22Rv1 (cell line): ENCODE results near the gene APOL5.
"Not testable (repeated sequence)": the region's sequence is repeated elsewhere in the genome, so short reads cannot be mapped to it uniquely, and the experiment has no call there.

Experiments
- H3K27ac ChIP-seq: fragments of 450-650 bp; 2 replicates; pipeline ENCODE4 v1.5.1; 2017
- ZFX ChIP-seq: fragments of 450-650 bp; IDR thresholded peaks from 2 replicates; pipeline ENCODE4 v1.6.1; 2017; ENCODE audit warnings: antibody characterized with exemption, borderline replicate concordance
- TF ChIP-seq, protein P1 (sequence below): fragments of 450-650 bp; IDR thresholded peaks from 2 replicates; pipeline ENCODE4 v1.5.1; 2017; ENCODE audit warnings: mild to moderate bottlenecking

The APOL5 gene

DNA sequence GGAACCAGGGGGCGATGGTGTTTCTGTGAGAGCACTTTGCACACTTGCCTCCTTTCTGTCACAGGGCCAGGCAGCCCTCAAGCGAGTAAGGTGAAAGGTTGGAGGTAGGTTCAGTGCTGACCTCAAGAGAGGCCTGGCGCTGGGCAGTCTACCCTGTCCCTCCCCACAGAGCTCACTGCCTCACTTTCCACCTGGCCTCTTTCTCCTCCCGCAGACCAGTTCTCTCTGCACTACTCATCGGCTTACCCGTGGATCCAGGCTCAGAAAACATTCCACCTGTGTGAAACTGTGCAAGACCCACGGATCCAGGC is 16.8 kb downstream of the APOL5 start:
- TF ChIP-seq, protein P1, sequence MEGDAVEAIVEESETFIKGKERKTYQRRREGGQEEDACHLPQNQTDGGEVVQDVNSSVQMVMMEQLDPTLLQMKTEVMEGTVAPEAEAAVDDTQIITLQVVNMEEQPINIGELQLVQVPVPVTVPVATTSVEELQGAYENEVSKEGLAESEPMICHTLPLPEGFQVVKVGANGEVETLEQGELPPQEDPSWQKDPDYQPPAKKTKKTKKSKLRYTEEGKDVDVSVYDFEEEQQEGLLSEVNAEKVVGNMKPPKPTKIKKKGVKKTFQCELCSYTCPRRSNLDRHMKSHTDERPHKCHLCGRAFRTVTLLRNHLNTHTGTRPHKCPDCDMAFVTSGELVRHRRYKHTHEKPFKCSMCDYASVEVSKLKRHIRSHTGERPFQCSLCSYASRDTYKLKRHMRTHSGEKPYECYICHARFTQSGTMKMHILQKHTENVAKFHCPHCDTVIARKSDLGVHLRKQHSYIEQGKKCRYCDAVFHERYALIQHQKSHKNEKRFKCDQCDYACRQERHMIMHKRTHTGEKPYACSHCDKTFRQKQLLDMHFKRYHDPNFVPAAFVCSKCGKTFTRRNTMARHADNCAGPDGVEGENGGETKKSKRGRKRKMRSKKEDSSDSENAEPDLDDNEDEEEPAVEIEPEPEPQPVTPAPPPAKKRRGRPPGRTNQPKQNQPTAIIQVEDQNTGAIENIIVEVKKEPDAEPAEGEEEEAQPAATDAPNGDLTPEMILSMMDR: no peak
- no peak for TF ChIP-seq ZFX
- H3K27ac ChIP-seq: no peak overlapping the region

DNA sequence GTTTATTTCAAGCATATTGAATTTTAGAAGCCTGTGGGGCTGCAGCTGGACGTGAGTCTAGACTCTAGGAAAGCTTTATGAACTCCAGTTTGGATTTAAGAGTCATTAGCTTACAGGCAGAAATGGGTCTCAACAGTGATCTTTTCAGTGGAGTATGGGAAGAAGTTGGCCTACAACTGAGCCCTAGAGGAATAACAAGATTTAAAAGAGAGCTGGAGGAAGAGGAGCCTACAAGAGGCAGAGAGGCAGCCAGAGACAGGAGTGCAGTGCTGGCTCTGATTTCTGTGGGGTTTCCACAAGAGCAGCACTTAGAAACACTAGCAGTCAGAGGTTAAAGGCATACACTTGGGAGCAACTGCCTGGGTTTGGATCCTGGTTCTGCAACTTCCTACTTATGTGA is 17.9 kb downstream of the APOL5 start:
- no peak overlapping the region for H3K27ac ChIP-seq
- TF ChIP-seq ZFX: no peak
- TF ChIP-seq, protein P1: no peak

DNA sequence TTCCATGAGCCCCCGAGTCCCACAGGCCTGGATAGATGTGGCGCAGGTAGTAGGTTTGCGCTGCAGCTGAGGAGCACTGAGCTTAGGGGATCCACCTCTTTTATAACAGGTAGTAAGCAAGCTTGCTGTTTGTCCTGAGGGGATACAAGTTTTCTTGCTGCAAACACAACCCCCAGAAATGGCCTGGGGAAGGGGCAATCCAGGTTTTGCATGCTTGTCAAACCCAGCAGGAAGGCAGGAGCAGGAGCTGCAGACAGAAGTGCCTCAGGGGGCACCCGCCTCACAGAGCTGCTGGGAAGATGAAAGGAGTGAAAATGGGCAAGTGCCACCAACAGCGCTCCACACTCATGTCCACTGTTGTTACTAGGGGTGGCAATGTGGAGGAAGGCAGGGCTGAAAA is 18.5 kb downstream of the APOL5 start:
- TF ChIP-seq ZFX: no peak
- TF ChIP-seq, protein P1: no peak
- H3K27ac ChIP-seq: no peak overlapping the region

DNA sequence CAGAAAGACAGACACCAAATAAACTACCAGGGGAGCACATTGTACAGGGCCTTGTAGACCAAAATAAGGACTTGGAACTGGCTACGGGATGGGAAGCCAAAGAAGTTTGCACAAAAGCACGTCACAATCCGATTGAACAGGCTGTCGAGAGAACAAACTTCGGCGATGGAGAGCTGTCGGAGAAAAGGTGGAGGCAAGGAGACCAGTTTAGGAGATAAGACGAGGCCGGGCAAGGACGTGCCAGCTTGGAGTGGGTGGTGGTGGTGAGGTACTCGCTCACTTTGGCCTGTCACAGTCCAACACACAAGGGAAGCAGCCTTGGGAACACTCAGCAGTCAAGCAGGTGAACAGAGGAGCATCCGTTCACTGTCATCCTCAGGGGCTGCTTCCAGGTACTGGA is 19.0 kb downstream of the APOL5 start:
- H3K27ac ChIP-seq: no peak overlapping the region
- TF ChIP-seq, protein P1: no peak
- no peak for TF ChIP-seq ZFX

DNA sequence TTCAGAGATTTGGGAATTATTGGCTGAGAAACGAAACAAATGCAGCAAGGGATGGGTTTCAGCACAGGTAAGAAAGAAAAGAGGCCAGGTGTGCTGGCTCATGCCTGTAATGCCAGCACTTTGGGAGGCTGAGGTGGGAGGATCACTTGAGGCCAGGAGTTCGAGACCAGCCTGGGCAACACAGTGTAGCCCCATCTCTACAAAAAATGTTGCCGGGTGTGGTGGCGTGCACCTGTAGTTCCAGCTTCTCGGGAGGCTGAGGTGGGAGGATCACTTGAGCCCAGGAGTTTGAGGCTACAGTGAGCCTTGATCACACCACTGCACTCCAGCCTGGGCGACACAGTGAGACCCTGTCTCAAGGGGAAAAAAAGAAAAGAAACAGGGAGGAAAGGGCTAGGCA is 20.2 kb downstream of the APOL5 start:
- H3K27ac ChIP-seq: not testable (repeated sequence)

DNA sequence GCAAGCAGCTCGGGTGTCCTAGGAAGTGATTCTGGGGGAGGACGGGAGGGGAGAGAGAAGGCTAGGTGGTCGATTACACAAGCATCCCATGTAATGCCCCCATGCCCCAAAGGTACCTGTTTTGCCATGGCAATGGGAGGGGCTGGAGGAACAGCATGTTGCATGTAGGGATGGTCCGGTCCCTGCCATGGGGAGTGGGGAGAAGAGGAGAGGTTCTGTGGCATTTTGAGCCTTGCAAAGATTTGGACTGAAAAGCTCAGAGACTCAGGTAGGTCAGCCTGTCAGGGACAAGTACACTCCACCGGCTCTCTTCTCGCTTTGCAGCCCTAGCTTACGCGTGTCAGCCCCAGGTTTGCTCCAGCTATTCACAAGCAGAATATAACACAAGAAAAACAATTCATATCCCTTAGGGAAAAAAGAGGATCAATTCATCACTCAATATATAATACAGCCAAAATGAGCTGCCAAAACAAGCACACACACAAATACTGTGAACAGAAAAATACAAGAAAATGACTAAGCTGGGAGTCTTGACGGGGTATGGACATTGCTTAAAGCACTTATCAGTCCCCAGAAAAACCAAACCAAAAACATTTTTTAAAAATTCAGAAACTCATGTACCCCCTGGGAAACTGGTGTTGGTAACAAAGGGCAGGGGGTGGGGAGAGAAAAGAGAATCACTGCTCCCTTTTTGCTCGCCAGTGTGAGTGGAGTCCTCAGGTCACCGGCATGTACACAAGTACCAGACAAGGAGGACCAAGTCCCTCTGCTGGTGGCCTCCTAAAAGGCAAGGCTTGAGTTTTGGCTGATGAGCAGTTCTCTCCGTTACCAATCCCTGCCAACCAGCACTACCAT is 21.6 kb downstream of the APOL5 start:
- TF ChIP-seq, protein P1: no peak
- no peak for TF ChIP-seq ZFX
- H3K27ac ChIP-seq: no peak overlapping the region

DNA sequence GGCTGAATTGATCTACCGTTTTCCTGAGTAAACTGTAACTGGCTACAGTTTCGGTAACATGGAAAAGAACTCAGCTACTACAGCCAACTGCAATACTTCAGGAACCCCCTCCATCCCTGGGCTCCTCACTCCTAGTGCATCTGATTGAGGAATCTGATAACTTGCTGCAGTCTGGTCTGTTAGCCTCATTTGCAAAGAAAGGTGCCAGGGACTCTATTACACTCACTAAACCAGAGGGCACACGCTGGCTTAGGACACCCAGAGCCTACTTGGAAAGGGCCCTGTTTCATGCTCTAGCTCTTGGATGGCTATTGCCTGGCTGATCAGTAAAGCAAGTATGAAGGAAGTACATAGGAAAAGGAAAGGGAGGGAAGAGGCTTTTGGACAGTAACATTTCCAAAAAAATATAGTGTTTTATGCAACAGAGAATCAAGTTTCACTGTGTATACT is 22.3 kb downstream of the APOL5 start:
- TF ChIP-seq, protein P1: no peak
- TF ChIP-seq ZFX: no peak
- H3K27ac ChIP-seq: no peak overlapping the region

DNA sequence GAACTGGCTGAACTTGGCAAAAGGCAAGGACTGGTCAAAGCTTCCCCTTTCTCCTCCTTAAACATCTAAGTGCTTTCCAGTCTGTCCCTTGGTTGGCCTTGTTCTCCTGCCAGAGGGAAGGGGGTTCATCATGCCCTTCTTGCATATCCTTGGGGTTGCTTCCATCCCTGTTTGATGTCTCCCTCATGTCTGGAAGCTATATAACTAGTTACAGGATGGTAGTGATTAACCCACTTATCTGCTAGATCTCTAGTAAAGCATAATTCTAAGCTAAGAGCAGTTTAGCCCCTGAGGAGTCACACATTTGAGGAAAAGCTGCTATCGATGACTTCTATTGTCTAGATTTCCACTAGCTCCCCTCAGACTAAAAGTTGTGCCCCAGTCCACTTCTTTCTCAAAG is 22.9 kb downstream of the APOL5 start:
- TF ChIP-seq, protein P1: no peak
- TF ChIP-seq ZFX: no peak
- no peak overlapping the region for H3K27ac ChIP-seq
